HG03060 (cell line): ENCODE data around the gene MAP4.
"Not testable (repeated sequence)": the region's sequence is repeated elsewhere in the genome, so short reads cannot be mapped to it uniquely, and the experiment has no call there.

Experiments
- ATAC-seq: cut with Tn5 transposase; IDR thresholded peaks from one replicate; pipeline ENCODE4 v1.9.1; 2021; ENCODE audit warnings: low read depth, moderate number of reproducible peaks; ENCODE audit not compliant: unreplicated experiment

Gene MAP4

DNA sequence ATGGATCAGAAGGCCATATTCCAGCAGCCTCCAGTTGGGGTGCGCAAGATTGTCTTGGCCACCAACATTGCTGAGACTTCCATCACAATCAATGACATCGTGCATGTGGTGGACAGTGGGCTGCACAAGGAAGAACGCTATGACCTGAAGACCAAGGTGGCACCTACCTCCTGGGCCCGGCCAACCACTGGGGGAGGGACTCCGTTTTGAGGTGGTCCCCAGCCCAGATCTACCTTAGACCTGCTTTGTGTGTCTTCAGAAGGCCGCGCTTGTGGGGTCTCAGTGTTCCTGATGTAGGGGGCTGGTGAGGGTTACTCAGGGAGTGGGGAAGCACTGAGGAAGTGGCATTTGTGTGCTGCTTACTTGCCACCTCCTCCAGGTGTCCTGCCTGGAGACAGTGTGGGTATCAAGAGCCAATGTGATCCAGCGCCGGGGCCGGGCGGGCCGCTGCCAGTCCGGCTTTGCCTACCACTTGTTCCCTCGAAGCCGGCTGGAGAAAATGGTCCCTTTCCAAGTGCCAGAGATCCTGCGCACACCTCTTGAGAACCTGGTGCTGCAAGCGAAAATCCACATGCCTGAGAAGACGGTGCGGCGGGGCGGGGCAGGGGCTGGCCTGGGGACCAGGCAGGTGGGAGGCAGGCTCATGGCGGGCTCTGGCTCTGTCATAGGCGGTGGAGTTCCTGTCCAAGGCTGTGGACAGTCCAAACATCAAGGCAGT lies 168.3 kb downstream of the MAP4 start:
- ATAC-seq: no peak

DNA sequence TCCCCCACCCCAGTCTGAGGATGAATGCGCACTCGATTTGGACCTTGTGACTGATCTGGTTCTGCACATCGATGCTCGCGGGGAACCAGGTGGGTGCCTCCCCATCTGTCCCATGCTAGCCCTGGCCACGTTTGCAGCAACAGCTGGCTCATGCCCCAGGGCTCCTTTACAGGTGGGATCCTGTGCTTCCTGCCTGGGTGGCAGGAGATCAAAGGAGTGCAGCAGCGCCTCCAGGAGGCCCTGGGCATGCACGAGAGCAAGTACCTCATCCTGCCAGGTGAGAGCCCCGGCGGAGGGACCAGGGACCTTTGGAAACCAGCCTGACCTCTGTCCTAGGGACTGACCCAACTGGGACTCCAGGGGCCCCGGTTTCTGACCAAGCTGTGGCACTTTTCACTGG lies 169.0 kb downstream of the MAP4 start:
- no peak for ATAC-seq

DNA sequence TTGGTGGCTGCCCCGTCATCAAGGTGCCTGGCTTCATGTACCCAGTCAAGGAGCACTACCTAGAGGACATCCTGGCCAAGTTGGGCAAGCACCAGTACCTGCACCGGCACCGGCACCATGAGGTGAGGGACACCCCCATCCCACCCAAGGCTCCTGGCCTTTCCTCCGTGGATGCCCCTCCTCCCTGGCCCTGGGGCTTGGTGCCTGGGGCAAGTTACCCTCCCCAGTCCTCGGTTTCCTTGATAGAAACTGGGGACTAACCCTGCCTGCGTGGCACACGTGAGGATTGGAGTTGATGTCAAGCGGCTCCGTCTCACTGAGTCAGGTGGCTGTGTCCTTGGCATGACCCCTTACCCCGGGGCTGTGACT lies 169.4 kb downstream of the MAP4 start:
- no peak for ATAC-seq

DNA sequence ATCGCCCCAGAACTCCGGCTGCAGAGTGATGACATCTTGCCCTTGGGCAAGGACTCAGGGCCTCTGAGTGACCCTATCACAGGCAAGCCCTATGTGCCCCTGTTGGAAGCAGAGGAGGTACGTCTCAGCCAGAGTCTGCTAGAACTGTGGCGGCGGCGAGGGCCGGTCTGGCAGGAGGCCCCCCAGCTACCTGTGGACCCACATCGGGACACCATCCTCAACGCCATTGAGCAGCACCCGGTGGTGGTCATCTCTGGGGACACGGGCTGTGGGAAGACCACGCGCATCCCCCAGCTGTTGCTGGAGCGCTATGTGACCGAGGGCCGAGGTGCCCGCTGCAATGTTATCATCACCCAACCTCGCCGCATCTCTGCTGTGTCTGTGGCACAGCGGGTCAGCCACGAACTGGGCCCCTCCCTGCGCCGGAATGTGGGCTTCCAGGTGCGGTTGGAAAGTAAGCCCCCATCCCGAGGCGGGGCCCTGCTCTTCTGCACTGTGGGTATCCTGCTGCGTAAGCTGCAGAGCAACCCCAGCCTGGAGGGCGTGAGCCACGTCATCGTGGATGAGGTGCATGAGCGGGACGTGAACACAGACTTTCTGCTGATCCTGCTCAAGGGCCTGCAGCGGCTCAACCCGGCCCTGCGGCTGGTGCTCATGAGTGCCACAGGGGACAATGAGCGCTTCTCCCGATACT lies 169.9 kb downstream of the MAP4 start:
- no peak for ATAC-seq

DNA sequence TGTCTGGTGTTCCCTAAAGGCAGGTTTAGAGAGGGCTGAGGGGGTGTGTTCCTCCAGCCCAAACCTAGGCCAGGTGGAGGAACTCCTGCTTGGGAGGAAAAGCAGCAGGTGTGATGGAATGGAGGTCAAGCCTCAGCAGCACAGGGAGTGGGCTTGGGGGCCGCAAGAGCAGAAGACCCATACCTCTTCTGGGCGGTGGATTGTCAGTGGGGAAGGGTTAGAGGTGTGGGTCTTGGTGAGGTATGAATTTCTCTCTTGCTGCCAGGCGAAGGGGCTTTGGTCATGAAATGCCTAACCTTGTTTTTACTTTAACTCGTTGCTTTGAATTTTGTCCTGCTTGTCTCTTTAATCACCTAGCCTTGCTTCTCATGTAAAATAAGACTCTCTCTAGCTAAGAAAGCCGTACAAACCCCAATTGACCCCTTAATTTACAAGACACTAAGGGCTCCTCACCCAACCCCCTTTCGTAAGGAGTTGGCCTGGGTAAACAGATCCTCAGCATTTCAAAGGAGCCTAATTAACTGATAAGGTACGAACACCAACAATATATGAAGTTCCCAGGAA lies 174.3 kb downstream of the MAP4 start:
- no peak for ATAC-seq

DNA sequence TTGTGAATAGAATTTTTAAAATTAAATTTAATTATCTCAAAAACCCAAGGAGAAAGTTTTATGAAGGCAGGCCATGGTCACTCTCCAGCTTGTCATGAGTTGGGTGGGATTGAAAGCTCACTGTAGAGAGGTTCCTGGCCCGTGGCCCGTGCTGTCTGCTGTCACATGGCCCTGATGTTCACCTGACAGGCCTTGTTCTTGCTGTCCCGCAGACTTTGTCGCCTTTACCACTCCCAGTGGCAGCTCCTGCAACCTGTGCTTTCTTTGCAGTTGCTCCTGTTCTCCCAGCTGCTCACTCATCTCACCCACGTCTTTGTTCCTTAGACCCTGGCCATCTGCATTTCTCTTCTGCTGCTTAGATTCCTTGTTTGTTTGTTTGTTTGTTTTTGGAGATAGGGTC lies 177.7 kb downstream of the MAP4 start:
- ATAC-seq: no peak

DNA sequence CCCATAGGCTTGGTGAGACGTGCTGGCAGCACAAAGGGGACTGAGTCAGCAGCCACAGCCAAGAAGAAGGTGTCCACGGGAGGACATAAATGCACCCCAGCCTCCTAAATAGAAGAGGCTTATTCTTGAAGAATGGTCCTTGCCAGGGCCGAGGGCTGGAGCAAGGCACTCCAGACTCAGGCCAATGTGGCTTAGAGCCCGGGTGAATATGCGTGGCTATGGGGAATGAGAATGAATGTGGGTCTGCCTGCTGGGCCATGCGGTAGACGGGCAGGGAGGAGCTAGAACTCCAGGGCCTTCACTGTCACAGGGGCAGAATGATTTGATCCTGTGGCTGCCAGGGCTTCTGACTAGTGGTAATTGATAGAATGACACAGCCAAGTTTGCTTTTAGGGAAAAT lies 179.2 kb downstream of the MAP4 start:
- no peak for ATAC-seq

DNA sequence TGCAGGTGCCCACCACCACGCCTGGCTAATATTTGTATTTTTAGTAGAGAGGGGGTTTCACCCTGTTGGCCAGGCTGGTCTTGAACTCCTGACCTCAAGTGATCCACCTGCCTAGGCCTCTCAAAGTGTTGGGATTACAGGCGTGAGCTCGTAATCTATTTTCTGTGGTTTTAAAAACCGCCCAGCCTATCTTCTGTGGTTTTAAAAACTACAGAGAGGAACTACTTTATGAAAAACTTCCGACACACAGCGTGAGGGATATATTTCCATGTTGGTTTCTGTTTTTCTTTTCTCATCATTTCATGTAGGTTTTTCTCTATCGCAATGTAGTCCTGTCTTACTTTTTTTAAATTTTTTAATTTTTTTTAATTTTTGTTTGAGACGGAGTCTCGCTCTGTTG lies 186.7 kb downstream of the MAP4 start:
- not testable (repeated sequence) for ATAC-seq

DNA sequence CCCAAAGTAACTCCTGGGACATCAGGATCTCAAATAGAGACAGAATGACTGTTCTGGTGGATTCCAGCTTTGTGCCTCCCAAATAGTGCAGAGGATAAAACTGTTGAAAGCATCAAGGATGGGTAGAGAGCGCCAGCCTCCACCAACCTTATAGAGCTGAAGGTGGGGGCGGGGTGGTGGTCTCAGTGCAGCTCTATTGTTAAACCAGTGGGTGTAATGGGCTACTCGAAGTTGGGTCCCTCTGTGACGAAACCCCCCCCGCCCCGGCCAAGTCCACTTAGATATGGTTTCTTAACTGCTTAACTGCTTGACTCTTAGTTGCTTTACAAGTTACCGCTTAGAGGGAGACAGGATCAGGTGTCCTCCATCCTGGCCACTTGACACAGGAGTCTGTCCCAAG lies 190.6 kb downstream of the MAP4 start:
- no peak for ATAC-seq

DNA sequence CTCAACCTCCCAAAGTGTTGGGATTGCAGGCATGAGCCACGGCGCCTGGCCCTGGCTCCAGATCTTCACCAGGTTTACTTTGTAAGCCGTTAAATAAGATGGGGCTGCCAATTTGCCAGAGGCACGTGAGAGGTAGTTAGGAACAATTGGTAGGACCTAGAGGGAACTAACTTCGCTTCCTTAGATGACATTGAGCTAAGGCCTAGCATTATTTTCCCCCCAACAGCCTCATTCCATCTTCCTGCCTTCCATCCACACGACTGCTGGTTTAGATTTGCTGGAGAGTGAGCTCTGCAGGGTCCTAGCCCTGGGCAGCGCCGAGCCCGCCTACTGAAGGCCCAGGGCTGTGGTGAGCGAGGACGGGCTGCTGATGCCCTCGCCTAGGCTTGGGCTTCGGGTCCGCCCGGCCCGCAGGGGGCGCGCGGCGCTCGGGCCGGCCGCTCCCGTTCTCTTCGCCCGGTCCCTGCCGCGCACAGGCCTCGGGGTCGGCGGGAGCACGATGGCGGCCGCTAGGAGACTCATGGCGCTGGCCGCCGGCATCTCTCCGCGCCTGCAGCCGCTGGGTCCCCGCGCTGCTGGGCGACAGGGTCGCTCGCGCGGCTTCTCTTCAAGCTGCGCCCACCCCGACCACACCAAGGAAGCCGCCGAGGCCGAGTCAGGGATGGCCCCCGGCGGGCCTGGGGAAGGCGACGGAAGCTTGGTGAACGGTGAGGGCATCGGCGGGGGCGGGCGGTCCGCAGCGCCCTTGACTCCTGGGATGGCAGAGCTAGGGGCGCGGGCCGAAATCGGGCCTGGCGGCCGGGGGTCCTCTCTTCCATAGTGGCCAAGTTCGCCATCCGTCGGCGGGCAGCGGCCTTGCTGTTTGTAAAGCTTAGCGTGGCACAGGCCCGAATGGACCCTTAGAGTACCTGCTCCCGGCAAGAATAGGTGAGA lies 191.4 kb downstream of the MAP4 start:
- ATAC-seq: peak; percentile 52

DNA sequence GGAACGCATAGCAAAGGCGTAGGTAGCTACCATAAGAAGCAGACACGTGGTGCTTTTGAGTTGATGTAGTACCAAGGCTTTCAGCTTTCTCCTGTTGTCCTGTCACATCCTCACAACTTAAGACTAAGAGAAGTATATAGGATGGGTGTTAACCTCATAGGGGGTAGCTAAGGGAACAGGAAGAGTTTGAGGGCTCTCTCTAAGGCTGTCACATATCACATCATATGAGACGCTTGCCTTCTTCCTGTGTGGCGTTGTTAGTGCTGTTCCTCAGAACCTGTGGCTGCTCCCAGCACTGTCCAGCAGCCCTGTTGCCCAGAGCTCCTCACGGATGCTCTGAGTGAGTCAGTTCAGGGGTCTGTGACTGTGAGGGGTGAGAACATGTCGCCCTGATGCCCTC lies 198.6 kb downstream of the MAP4 start:
- ATAC-seq: no peak

DNA sequence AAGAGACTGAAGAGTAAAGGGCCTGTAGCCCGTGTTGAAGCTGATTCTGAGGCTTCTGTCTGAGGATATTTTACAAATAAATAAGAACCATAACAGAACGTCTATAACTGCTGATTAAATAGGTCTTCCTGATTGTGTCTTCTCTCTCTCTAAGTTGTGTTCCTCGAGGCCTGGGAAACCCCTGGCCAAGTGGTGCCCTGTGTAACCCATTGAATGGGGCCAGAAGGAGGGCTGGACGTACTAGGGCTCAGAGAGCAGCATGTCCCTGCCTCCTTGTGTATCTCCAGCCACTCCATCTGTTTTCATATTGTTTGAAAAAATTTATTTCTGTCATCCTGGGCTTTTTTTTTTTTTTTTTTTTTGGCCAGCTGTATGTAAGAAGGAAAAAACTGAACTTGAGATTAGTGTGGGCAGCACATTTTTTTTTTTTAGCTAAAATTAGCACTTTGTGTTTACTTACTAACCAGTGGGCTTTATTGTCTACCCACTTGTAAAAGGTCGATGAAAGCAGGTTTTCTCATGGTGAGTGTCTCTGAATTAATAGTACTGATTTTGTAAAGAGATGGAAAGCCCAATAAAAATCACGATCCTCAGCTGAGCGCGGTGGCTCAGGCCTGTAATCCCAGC lies 202.6 kb downstream of the MAP4 start:
- ATAC-seq: no peak

DNA sequence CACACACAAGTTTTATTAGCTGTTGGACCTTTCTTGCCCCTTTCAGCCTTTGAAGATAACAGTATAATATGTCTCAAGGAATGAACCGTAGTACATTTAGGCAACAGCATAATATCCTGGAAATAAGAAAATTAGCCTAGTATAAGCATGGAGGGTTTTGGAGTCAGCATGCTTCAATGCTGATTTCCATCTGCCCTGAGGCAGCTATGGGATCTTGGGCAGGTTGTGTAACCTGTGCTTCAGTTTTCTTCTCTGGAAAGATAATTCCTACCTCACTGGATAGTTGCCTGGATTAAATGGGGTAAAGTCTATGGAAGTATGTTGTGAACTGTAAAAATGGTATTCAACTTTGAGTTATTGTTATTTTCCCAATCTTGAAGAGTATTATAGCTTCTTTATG lies 211.6 kb downstream of the MAP4 start:
- no peak for ATAC-seq

DNA sequence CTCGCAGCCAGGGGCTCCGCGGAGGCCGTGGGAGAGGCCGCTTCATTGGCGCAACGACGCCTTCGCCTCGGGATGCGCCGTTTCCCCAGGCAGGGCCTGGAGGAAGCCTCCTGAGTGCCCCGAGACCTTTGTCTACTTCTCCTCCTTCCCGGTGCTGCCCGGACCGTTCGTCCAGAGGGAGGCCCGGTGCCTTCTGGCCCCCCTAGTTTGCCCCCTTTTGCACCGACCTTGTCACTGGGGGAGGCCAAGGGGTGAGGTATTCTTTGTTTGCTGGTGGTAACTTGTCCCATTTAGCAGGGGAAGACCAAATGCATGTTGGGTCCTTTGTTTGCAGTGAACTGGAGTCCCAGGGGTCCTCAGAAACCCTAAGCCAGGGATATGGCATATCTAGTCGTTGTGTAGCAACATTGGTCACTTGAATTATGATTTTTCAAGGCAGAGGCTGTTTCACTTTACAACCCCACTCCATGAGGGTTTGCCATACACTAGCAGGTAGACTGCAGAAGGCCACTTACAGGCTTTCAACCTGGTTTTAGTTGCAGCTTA lies 212.7 kb downstream of the MAP4 start:
- no peak for ATAC-seq

DNA sequence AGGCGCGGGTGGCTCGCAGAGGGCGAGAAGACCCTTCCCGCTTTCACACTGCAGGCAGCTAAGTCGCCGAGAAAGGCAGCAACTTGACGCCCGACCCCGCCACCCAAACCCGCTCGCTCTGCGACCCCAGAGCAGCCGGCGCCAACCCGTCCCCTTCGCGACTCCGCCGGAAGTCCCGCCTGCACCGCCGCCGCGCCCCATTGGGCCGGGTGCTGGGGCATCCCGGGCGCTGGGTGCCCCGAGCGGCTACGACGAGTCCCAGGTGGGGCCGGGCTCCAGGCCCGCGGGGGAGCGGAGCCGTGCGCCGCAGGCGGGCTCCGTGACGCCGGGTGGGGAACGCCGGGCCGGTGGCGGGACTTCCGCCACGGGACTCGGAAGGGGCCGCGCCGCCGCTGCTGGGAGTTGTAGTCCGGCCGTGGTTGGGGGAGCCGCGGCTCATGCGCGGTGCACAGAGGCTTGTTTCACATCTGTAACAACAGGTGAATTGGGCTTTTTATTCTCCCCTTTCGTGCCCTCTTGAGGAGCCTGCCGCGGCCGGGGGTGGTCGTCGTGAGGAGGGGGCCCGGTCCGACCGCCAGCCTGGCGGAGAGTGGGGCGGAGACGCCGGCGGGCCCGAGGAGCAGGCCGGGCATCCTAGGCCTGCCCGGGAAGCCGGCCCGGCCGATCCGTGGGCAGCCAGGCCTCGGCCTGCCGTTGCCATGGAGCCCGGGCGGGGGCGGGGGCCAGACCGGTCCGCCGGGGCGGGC lies 213.3 kb downstream of the MAP4 start, which contains the start of gene DHX30:
Gene DHX30 (plus strand): TSS at position 405 of the 746 bp plus-strand sequence. CDS start 7,546 bp downstream, outside the sequence.
- peak; percentile 43 for ATAC-seq
